ENCODE results near the gene VAMP5.

DNA sequence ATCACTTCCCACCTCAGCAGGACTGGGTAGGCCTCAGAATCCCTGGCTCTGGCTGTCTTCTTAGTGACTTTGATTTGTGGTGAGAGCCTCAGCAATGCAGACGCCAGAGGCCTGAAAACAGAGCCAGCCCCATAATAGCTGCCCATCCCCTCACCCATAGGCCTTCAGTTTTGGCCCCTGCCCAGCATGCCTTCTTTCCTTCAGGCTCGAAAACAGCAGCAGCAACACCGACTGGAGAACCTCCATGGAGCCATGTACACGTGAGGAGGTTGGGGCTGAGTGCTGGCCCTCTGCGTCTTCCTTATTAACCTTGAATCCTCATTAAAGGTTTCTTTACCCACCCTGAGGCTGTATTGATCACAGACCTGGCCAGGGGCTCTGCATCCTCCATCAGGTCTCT, 13.0 kb downstream of the VAMP5 start:
- TF ChIP-seq, protein P1, sequence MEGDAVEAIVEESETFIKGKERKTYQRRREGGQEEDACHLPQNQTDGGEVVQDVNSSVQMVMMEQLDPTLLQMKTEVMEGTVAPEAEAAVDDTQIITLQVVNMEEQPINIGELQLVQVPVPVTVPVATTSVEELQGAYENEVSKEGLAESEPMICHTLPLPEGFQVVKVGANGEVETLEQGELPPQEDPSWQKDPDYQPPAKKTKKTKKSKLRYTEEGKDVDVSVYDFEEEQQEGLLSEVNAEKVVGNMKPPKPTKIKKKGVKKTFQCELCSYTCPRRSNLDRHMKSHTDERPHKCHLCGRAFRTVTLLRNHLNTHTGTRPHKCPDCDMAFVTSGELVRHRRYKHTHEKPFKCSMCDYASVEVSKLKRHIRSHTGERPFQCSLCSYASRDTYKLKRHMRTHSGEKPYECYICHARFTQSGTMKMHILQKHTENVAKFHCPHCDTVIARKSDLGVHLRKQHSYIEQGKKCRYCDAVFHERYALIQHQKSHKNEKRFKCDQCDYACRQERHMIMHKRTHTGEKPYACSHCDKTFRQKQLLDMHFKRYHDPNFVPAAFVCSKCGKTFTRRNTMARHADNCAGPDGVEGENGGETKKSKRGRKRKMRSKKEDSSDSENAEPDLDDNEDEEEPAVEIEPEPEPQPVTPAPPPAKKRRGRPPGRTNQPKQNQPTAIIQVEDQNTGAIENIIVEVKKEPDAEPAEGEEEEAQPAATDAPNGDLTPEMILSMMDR (conservative IDR thresholded peaks at IDR 0.05): no peak
- TF ChIP-seq ZFX (IDR thresholded peaks at IDR 0.05): no peak
